Vagina (tissue), 2 donors: Measurements from ENCODE around the gene TBL1XR1. TPM values are rescaled to one million over a fixed set of nuclear protein-coding genes. Genes with fewer than 3 reads are reported as not detected.

Experiments
- DNase-seq, 2 donors: peaks; one replicate each; pipeline ENCODE4 v3.0.0-alpha.2; 2017; ENCODE audit errors: extremely low spot score in 2 of 2
- H3K27ac ChIP-seq: fragments of 200-600 bp; sonication (generic); one replicate; pipeline ENCODE4 v1.5.1; 2019
- H3K27me3 ChIP-seq: fragments of 200-600 bp; sonication (generic); one replicate; pipeline ENCODE4 v1.5.1; 2019
- H3K36me3 ChIP-seq, 2 donors: fragments of 200-600 bp; sonication (generic); one replicate each; pipeline ENCODE4 v1.5.1; 2017 to 2019
- H3K4me1 ChIP-seq: fragments of 200-600 bp; sonication (generic); one replicate; pipeline ENCODE4 v1.5.1; 2019
- H3K4me3 ChIP-seq, 2 donors: fragments of 200-600 bp; sonication (generic); 1 replicate in 1 of 2; 2 replicates in 1 of 2; pipeline ENCODE4 v1.5.1; 2016 to 2019
- H3K9me3 ChIP-seq: fragments of 200-600 bp; sonication (generic); one replicate; pipeline ENCODE4 v1.5.1; 2019
- CTCF ChIP-seq, 3 experiments: fragments of 450-650 bp in 2 of 3; fragments of 200-600 bp in 1 of 3; sonication (generic) in 1 of 3; IDR thresholded peaks; one replicate each; pipeline ENCODE4 v1.5.1; 2017 to 2019; ENCODE audit warnings: antibody characterized with exemption in 3 of 3, mild to moderate bottlenecking in 2 of 3, moderate library complexity in 2 of 3
- POLR2A ChIP-seq, 2 donors: fragments of 450-650 bp; IDR thresholded peaks; one replicate each; pipeline ENCODE4 v1.6.1; 2017; ENCODE audit warnings: antibody characterized with exemption in 2 of 2, mild to moderate bottlenecking in 2 of 2, moderate library complexity in 2 of 2
- POLR2AphosphoS5 ChIP-seq, 2 donors: sonication (generic); formaldehyde crosslinking; IDR thresholded peaks; one replicate each; pipeline ENCODE4 v1.9.0; 2017; ENCODE audit warnings: antibody characterized with exemption in 2 of 2, mild to moderate bottlenecking in 2 of 2, low read depth in 1 of 2; ENCODE audit not compliant: insufficient read depth in 1 of 2
- intact Hi-C: fragments of 100-400 bp; cut with DNase I; formaldehyde crosslinking; loops from one replicate; pipeline ENCODE4 v1.15.1; 2023
- total RNA-seq: library from RNA; depleted of rRNA; stranded (reverse); fragments of >200 nt; gene quantifications from one replicate; pipeline ENCODE4 v1.2.3, GENCODE V29; 2016

TBL1XR1 gene
- total RNA-seq, 1 donor from 2014 or later, result 80.5 TPM

- intact Hi-C loops, result no loop called here
- Histone ChIP-seq H3K36me3 (no peaks in the 10 kb centered on the region), H3K27me3 (no peaks in the 10 kb centered on the region), H3K9me3 (no peaks in the 10 kb centered on the region), H3K4me1 (no peaks in the 10 kb centered on the region), H3K4me3 (no peak overlapping the region), H3K27ac (no peak overlapping the region)
- DNase-seq, result no peak
- TF ChIP-seq POLR2A (IDR thresholded peaks at IDR 0.05) (no peak), CTCF (IDR thresholded peaks at IDR 0.05) (no peak), POLR2AphosphoS5 (IDR thresholded peaks at IDR 0.05; ENCODE audit: insufficient read depth in 1 of 2, low read depth in 1 of 2) (no peak)
Measured at GRCh38 chr3:177213801-177214535, 16.7 kb upstream of the TBL1XR1 start.

- intact Hi-C loops, result no loop called here
Measured at GRCh38 chr3:177212756-177213155, 15.5 kb upstream of the TBL1XR1 start.

GRCh38 chr3:177212278-177212610 lies 15.0 kb upstream of the TBL1XR1 start:
- H3K36me3 ChIP-seq, result no peaks in the 10 kb centered on the region
- DNase-seq, result no peak
- H3K4me3 ChIP-seq, result no peak overlapping the region
- H3K27me3 ChIP-seq, result no peaks in the 10 kb centered on the region
- no peaks in the 10 kb centered on the region for H3K9me3 ChIP-seq
- no peaks in the 10 kb centered on the region for H3K4me1 ChIP-seq
- no peak overlapping the region for H3K27ac ChIP-seq
- TF ChIP-seq POLR2A (IDR thresholded peaks at IDR 0.05) (no peak), POLR2AphosphoS5 (IDR thresholded peaks at IDR 0.05; ENCODE audit: insufficient read depth in 1 of 2, low read depth in 1 of 2) (no peak), CTCF (IDR thresholded peaks at IDR 0.05) (no peak)
- intact Hi-C loops, result no loop called here

More at GRCh38 chr3:177212756-177213155, 15.5 kb upstream of the TBL1XR1 start:
- Histone ChIP-seq H3K36me3 (no peaks in the 10 kb centered on the region), H3K4me3 (no peak overlapping the region), H3K9me3 (no peaks in the 10 kb centered on the region), H3K4me1 (no peaks in the 10 kb centered on the region), H3K27ac (no peak overlapping the region), H3K27me3 (no peaks in the 10 kb centered on the region)
- TF ChIP-seq POLR2AphosphoS5 (IDR thresholded peaks at IDR 0.05; ENCODE audit: insufficient read depth in 1 of 2, low read depth in 1 of 2) (no peak), CTCF (IDR thresholded peaks at IDR 0.05) (no peak), POLR2A (IDR thresholded peaks at IDR 0.05) (no peak)
- no peak for DNase-seq

GRCh38 chr3:177211503-177212277 lies 14.4 kb upstream of the TBL1XR1 start:
- H3K4me3 ChIP-seq, result no peak overlapping the region
- TF ChIP-seq CTCF (IDR thresholded peaks at IDR 0.05) (no peak), POLR2A (IDR thresholded peaks at IDR 0.05) (no peak), POLR2AphosphoS5 (IDR thresholded peaks at IDR 0.05; ENCODE audit: insufficient read depth in 1 of 2, low read depth in 1 of 2) (no peak)
- DNase-seq, result no peak
- H3K36me3 ChIP-seq, result no peaks in the 10 kb centered on the region
- no peaks in the 10 kb centered on the region for H3K27me3 ChIP-seq
- intact Hi-C loops, result no loop called here
- no peaks in the 10 kb centered on the region for H3K4me1 ChIP-seq
- H3K27ac ChIP-seq, result no peak overlapping the region
- H3K9me3 ChIP-seq, result no peaks in the 10 kb centered on the region
